ENCODE measurements around the gene PCA3.

PCA3 gene

DNA sequence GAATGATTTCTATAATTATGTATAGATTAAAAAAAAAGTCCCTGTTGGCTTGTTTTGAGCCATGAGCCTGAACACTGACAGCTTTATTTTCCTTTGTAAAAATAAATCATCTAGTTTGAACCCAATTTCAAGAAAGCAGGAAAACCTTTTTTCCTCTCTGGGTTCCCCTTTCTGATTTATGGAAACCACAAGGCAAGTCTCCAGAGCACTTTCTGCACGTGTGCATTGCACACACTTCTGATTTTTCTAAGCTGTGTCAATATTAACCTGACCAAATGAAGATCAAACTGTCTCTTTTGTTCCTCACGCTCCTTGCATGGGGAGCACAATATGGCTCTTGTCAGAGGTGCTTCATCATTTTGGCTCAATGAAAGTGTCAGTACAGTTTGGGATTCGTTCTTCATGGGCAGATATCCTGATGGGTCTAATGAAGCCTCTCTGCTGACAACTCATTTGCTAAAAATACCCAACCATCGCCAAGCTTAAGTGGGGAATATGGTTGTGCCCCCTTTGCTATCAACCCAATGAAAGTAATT, 39.2 kb upstream of the PCA3 start:
- Histone ChIP-seq H3K79me2 (ENCODE audit: insufficient read depth, low read length) (no peaks in the 10 kb centered on the region), H3F3A (ENCODE audit: insufficient read depth) (no peaks in the 10 kb centered on the region), H4K20me1 (ENCODE audit: low read depth, low read length) (no peaks in the 10 kb centered on the region), H3K27me3 (ENCODE audit: low read length) (no peaks in the 10 kb centered on the region), H3K9me2 (replicated peaks; ENCODE audit: insufficient read depth, low read length) (no peaks in the 10 kb centered on the region), H2AFZ (ENCODE audit: low read depth, low read length, severe bottlenecking) (no peak overlapping the region), H3K36me3 (ENCODE audit: low read length) (no peaks in the 10 kb centered on the region), H3K27ac (ENCODE audit: low read depth, low read length) (no peak overlapping the region), H3K4me3 (ENCODE audit: insufficient read depth, low read length, poor library complexity, severe bottlenecking) (no peak overlapping the region), H3K4me2 (ENCODE audit: low read depth, low read length, poor library complexity, severe bottlenecking) (no peak overlapping the region), H3K9me3 (ENCODE audit: insufficient read depth, low read length) (no peaks in the 10 kb centered on the region), H3K9ac (ENCODE audit: low read length) (no peak overlapping the region)
- TF ChIP-seq EZH2phosphoT487 (conservative IDR thresholded peaks at IDR 0.05; ENCODE audit: low read length) (no peak), CTCF (IDR thresholded peaks at IDR 0.05; ENCODE audit: insufficient read depth, low read length, poor library complexity, severe bottlenecking) (no peak)

GRCh38 chr9:76725885-76726284, 38.4 kb upstream of the PCA3 start:
- Histone ChIP-seq H3K79me2 (ENCODE audit: insufficient read depth, low read length) (no peaks in the 10 kb centered on the region), H4K20me1 (ENCODE audit: low read depth, low read length) (no peaks in the 10 kb centered on the region), H3K9me2 (replicated peaks; ENCODE audit: insufficient read depth, low read length) (no peaks in the 10 kb centered on the region), H3K36me3 (ENCODE audit: low read length) (no peaks in the 10 kb centered on the region), H3K27ac (ENCODE audit: low read depth, low read length) (no peak overlapping the region), H3K4me3 (ENCODE audit: insufficient read depth, low read length, poor library complexity, severe bottlenecking) (no peak overlapping the region), H3K27me3 (ENCODE audit: low read length) (no peaks in the 10 kb centered on the region), H3K9me3 (ENCODE audit: insufficient read depth, low read length) (no peaks in the 10 kb centered on the region), H3F3A (ENCODE audit: insufficient read depth) (no peaks in the 10 kb centered on the region), H3K4me2 (ENCODE audit: low read depth, low read length, poor library complexity, severe bottlenecking) (no peak overlapping the region), H3K9ac (ENCODE audit: low read length) (no peak overlapping the region), H2AFZ (ENCODE audit: low read depth, low read length, severe bottlenecking) (no peak overlapping the region)
- TF ChIP-seq EZH2phosphoT487 (conservative IDR thresholded peaks at IDR 0.05; ENCODE audit: low read length) (no peak), CTCF (IDR thresholded peaks at IDR 0.05; ENCODE audit: insufficient read depth, low read length, poor library complexity, severe bottlenecking) (no peak)

- no peak overlapping the region for H3K9ac ChIP-seq (ENCODE audit: low read length)
- no peaks in the 10 kb centered on the region for H4K20me1 ChIP-seq (ENCODE audit: low read depth, low read length)
- no peaks in the 10 kb centered on the region for H3F3A ChIP-seq (ENCODE audit: insufficient read depth)
- H3K27me3 ChIP-seq (ENCODE audit: low read length) = no peaks in the 10 kb centered on the region
- H2AFZ ChIP-seq (ENCODE audit: low read depth, low read length, severe bottlenecking) = no peak overlapping the region
- no peaks in the 10 kb centered on the region for H3K9me3 ChIP-seq (ENCODE audit: insufficient read depth, low read length)
- H3K9me2 ChIP-seq (replicated peaks; ENCODE audit: insufficient read depth, low read length) = no peaks in the 10 kb centered on the region
- H3K4me3 ChIP-seq (ENCODE audit: insufficient read depth, low read length, poor library complexity, severe bottlenecking) = no peak overlapping the region
- H3K27ac ChIP-seq (ENCODE audit: low read depth, low read length) = no peak overlapping the region
- H3K79me2 ChIP-seq (ENCODE audit: insufficient read depth, low read length) = no peaks in the 10 kb centered on the region
- no peak overlapping the region for H3K4me2 ChIP-seq (ENCODE audit: low read depth, low read length, poor library complexity, severe bottlenecking)
- H3K36me3 ChIP-seq (ENCODE audit: low read length) = no peaks in the 10 kb centered on the region
- TF ChIP-seq CTCF (IDR thresholded peaks at IDR 0.05; ENCODE audit: insufficient read depth, low read length, poor library complexity, severe bottlenecking) (no peak), EZH2phosphoT487 (conservative IDR thresholded peaks at IDR 0.05; ENCODE audit: low read length) (no peak)
These were observed 35.1 kb upstream of the PCA3 start for GRCh38 chr9:76729116-76729515.

Measured in SU-DHL-6 (cell line).